ENCODE results near the gene OR2T3. TPM values are rescaled to one million over a fixed set of nuclear protein-coding genes. Genes with fewer than 3 reads are reported as not detected.
"Not testable (repeated sequence)": the region's sequence is repeated elsewhere in the genome, so short reads cannot be mapped to it uniquely, and the experiment has no call there.

Gene OR2T3
- total RNA-seq, 1 donor from 2014 or later, result not detected

- not testable (repeated sequence) for DNase-seq
Observed at GRCh38 chr1:248472111-248472510, 1.0 kb upstream of the OR2T3 start.

DNA sequence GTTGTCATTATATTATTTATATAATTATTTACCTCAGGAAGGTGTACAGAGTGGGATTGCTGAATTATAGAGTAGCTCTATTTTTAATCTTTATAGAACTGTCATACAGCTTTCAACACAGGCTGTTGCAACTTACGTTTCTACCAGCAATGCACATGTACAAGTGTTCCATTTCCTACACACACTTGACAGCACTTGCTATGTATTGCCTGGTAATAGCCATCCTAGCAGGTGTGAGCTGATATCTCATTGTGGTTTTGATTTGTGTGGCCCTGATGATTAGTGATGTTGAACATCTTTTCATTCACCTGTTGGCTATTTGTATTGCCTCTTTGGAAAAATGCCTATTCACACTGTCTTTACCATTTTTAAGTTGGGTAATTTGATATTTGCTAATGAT lies 2.5 kb downstream of the OR2T3 start:
- not testable (repeated sequence) for DNase-seq

- not testable (repeated sequence) for DNase-seq
Observed at GRCh38 chr1:248481686-248482579, 8.8 kb downstream of the OR2T3 start.

GRCh38 chr1:248488289-248488688 lies 15.1 kb downstream of the OR2T3 start, which contains the start of gene OR2T5:
Gene OR2T5 (plus strand): TSS chr1:248488589. CDS start chr1:248488589, 0 bp downstream.
- DNase-seq, result not testable (repeated sequence)

GRCh38 chr1:248496661-248497060 lies 23.5 kb downstream of the OR2T3 start:
- not testable (repeated sequence) for DNase-seq

DNA sequence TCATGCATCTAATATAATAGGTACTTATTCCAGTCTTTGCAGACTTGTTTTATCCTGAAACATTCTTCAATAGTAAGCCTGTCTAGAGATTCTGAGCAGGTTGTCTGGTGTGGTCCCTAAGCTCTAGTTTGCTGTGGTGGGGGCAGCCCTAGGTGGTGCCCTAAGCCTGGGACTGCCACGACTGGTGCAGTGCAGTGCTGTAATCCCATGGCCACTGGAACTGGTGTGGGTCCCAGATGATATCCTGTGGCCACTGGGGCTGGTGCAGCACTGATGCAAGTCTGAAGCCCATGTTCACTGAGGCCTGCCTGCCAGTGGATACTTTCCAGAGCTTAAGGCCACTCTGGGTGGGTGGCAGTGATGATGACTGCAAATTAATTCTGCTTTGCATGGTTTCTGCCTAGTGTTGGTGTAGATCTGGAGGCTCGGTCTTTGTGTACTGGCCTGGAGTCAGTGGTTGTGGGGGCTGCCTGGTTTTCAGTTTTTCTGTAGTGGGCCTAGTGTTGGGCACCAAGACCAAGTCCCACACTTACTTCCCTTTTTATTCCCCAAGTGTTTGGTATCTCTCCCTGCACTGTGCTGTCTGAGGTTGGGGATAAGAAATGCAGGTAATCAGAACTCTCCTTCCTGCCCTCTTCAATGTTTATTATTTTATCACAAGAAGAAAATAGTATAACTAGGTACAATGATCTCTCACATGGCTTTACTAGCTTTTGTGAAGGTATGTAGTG lies 27.3 kb downstream of the OR2T3 start:
- DNase-seq, result not testable (repeated sequence)

DNA sequence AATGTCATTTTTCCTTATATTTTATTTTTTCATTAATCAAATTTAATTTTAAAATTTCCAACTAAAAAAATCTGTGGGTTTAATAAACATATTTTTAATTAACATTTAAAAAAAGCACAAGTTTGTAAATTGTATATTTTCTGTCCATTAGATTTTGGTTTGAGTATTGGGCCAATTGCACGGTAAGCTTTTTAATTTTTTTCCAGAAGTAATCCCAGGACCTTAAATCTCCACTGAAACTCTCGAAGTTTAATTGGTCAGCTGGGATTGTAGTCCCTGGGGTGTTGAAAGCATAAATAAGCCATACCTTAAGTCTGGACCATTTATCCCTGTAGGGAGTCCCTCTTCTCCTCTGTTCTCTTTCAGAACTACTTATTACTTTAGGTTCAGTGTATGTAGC lies 34.6 kb downstream of the OR2T3 start, which contains the start of gene OR2G6:
Gene OR2G6 (plus strand): TSS at position 301 of the 400 bp plus-strand sequence. CDS start 13,574 bp downstream, outside the sequence.
- DNase-seq, result not testable (repeated sequence)

GRCh38 chr1:248510217-248510616 lies 37.1 kb downstream of the OR2T3 start:
- not testable (repeated sequence) for DNase-seq

DNA sequence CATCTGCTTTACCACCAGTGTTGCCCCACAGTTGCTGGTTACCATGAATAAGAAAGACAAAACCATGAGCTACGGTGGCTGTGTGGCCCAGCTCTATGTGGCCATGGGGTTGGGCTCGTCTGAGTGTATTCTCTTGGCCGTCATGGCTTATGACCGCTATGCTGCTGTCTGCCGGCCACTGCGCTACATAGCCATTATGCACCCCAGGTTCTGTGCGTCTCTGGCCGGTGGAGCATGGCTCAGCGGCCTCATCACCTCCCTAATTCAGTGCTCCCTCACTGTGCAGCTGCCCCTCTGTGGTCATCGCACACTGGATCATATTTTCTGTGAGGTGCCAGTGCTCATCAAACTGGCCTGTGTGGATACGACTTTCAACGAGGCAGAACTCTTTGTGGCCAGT lies 48.7 kb downstream of the OR2T3 start:
- no peak for DNase-seq

Other genes starting within 250 kb of the OR2T3 start
- not detected for gene OR2M4, start 241.9 kb upstream of the OR2T3 start, total RNA-seq
- gene OR2T33, start 195.4 kb upstream of the OR2T3 start, total RNA-seq, result not detected
- not detected for gene OR2T12, start 169.9 kb upstream of the OR2T3 start, total RNA-seq
- gene OR2M7, start 148.8 kb upstream of the OR2T3 start, total RNA-seq, result not detected
- gene OR14C36, start 124.6 kb upstream of the OR2T3 start, total RNA-seq, result not detected
- not detected for gene OR2T4, start 111.7 kb upstream of the OR2T3 start, total RNA-seq
- gene OR2T6, start 97.6 kb upstream of the OR2T3 start, total RNA-seq, result not detected
- gene OR2T1, start 70.3 kb upstream of the OR2T3 start, total RNA-seq, result not detected
- not detected for gene OR2T2, start 27.7 kb upstream of the OR2T3 start, total RNA-seq
- gene OR2T5, start 15.2 kb downstream of the OR2T3 start, total RNA-seq, result not detected
- gene OR2G6, start 34.7 kb downstream of the OR2T3 start, total RNA-seq, result not detected
- not detected for gene OR2T29, start 89.4 kb downstream of the OR2T3 start, total RNA-seq
- gene OR2T34, start 101.4 kb downstream of the OR2T3 start, total RNA-seq, result not detected
- not detected for gene OR2T10, start 124.3 kb downstream of the OR2T3 start, total RNA-seq
- gene OR2T11, start 161.7 kb downstream of the OR2T3 start, total RNA-seq, result not detected
- not detected for gene OR2T35, start 171.9 kb downstream of the OR2T3 start, total RNA-seq
- not detected for gene OR2T27, start 182.2 kb downstream of the OR2T3 start, total RNA-seq
- gene OR14I1, start 229.4 kb downstream of the OR2T3 start, total RNA-seq, result not detected

Data from tongue (tissue), 2 donors.